GM21786 (cell line): ENCODE results near the gene GTF2H2.
A peak's percentile ranks its signal among the peaks of the same experiment; 100 is the strongest.
"Not testable (repeated sequence)": the region's sequence is repeated elsewhere in the genome, so short reads cannot be mapped to it uniquely, and the experiment has no call there.

Source experiments
- ATAC-seq: cut with Tn5 transposase; IDR thresholded peaks from one replicate; pipeline ENCODE4 v1.9.1; 2021; ENCODE audit not compliant: unreplicated experiment

The GTF2H2 gene

GRCh38 chr5:71067262-71067928, at the start of gene GTF2H2:
Gene GTF2H2, minus strand, starts transcription at chr5:71067676. Its CDS starts 4,913 bp downstream, at chr5:71062763.
- peak; percentile 95 for ATAC-seq

- not testable (repeated sequence) for ATAC-seq
Measured at GRCh38 chr5:71109730-71110275, 42.3 kb upstream of the GTF2H2 start.

- not testable (repeated sequence) for ATAC-seq
Measured at GRCh38 chr5:71099996-71100395, 32.5 kb upstream of the GTF2H2 start.

- not testable (repeated sequence) for ATAC-seq
Measured at GRCh38 chr5:71097930-71098203, 30.4 kb upstream of the GTF2H2 start.

- ATAC-seq, result not testable (repeated sequence)
Measured at GRCh38 chr5:71097173-71097929, 29.9 kb upstream of the GTF2H2 start.

- ATAC-seq, result not testable (repeated sequence)
Measured at GRCh38 chr5:71089773-71090172, 22.3 kb upstream of the GTF2H2 start.

GRCh38 chr5:71088754-71089153, 21.3 kb upstream of the GTF2H2 start:
- not testable (repeated sequence) for ATAC-seq

- ATAC-seq, result not testable (repeated sequence)
Measured at GRCh38 chr5:71086145-71086544, 18.7 kb upstream of the GTF2H2 start.

GRCh38 chr5:71084280-71085063, 17.0 kb upstream of the GTF2H2 start:
- ATAC-seq, result not testable (repeated sequence)

GRCh38 chr5:71082898-71083297, 15.4 kb upstream of the GTF2H2 start:
- not testable (repeated sequence) for ATAC-seq

- ATAC-seq, result not testable (repeated sequence)
Measured at GRCh38 chr5:71082340-71082739, 14.9 kb upstream of the GTF2H2 start.

- not testable (repeated sequence) for ATAC-seq
Measured at GRCh38 chr5:71061322-71061721, 6.2 kb downstream of the GTF2H2 start.

GRCh38 chr5:71059426-71059825, 8.1 kb downstream of the GTF2H2 start:
- ATAC-seq, result not testable (repeated sequence)

- ATAC-seq, result not testable (repeated sequence)
Measured at GRCh38 chr5:71044808-71045207, 22.7 kb downstream of the GTF2H2 start.

- ATAC-seq, result not testable (repeated sequence)
Measured at GRCh38 chr5:71044128-71044527, 23.3 kb downstream of the GTF2H2 start.

- ATAC-seq, result not testable (repeated sequence)
Measured at GRCh38 chr5:71031046-71031776, 36.3 kb downstream of the GTF2H2 start.

- ATAC-seq, result not testable (repeated sequence)
Measured at GRCh38 chr5:71025289-71025953, 42.1 kb downstream of the GTF2H2 start, which contains the start of gene NAIP. Gene NAIP, minus strand, starts transcription at chr5:71025339. Its CDS starts 12,424 bp downstream, at chr5:71012915.

- ATAC-seq, result not testable (repeated sequence)
Measured at GRCh38 chr5:71020643-71021042, 46.8 kb downstream of the GTF2H2 start.

- not testable (repeated sequence) for ATAC-seq
Measured at GRCh38 chr5:71018376-71019005, 49.0 kb downstream of the GTF2H2 start.
